Activated CD8-positive, alpha-beta T cell treated with anti-CD3 and anti-CD28 coated beads, Interleukin-2, amount 10 ng/mL, durations not matched to agents 7 days and 5 days (primary cell): ENCODE results near the gene MARCHF2. TPM values are rescaled to one million over a fixed set of nuclear protein-coding genes. Genes with fewer than 3 reads are reported as not detected.

ENCODE experiments used
- ATAC-seq: fragments of 150-1000 bp; cut with Tn5 transposase; one replicate; pipeline ENCODE4 v1.10.0; 2021; ENCODE audit warnings: moderate library complexity
- CTCF ChIA-PET: fragments of 350-600 bp; sonication (Branson Sonifier 250); formaldehyde crosslinking; loops from one replicate; lab custom pipeline; 2021; ENCODE audit warnings: antibody characterized with exemption; lab: Charles Lee
- POLR2A ChIA-PET: fragments of 350-600 bp; sonication (Branson Sonifier 250); formaldehyde crosslinking; loops from one replicate; lab custom pipeline; 2021; ENCODE audit warnings: antibody characterized with exemption; lab: Charles Lee
- DNase-seq: peaks from one replicate; pipeline ENCODE4 v3.0.0-alpha.2; 2020
- H3K27ac Mint-ChIP-seq: one replicate; pipeline ENCODE4 v1.8.0; 2021; ENCODE audit warnings: mild to moderate bottlenecking, mixed read lengths
- H3K27me3 Mint-ChIP-seq: one replicate; pipeline ENCODE4 v1.8.0; 2021; ENCODE audit warnings: low read depth, mixed read lengths
- H3K36me3 Mint-ChIP-seq: one replicate; pipeline ENCODE4 v1.8.0; 2021; ENCODE audit warnings: low read depth, mixed read lengths
- H3K4me1 Mint-ChIP-seq: one replicate; pipeline ENCODE4 v1.8.0; 2021; ENCODE audit warnings: low read depth, mixed read lengths
- H3K4me3 Mint-ChIP-seq: one replicate; pipeline ENCODE4 v1.8.0; 2021; ENCODE audit warnings: mild to moderate bottlenecking, mixed read lengths
- H3K9me3 Mint-ChIP-seq: one replicate; pipeline ENCODE4 v1.8.0; 2022; ENCODE audit warnings: mixed read lengths; ENCODE audit not compliant: insufficient read depth
- total RNA-seq, 2 experiments: library from RNA; stranded (reverse); gene quantifications; one replicate each; pipeline ENCODE4 v1.2.3, GENCODE V29; 2021

The MARCHF2 gene
- 10 to 100 TPM; 26.8 to 28.1 TPM for total RNA-seq

GRCh38 chr19:8412783-8413628 lies at the start of gene MARCHF2:
MARCHF2 (plus strand) TSS chr19:8413305; CDS start chr19:8421841, 8,536 bp downstream.
- POLR2A ChIA-PET: interaction anchor here (0.8 to 3.2 kb wide), 4 partner anchors 31 to 100 kb away, joined by 3 to 11 read pairs (median 6); partner anchors contain the start of genes HNRNPM and ZNF414
- H3K27me3 Mint-ChIP-seq: no peaks in the 10 kb centered on the region
- no peaks in the 10 kb centered on the region for H3K9me3 Mint-ChIP-seq
- H3K36me3 Mint-ChIP-seq: no peaks in the 10 kb centered on the region
- ATAC-seq: peak; percentile 100
- H3K4me1 Mint-ChIP-seq: peaks cover 13% of the 10 kb centered on the region
- peak within 1 kb of the TSS; percentile 60 for H3K4me3 Mint-ChIP-seq
- CTCF ChIA-PET: interaction anchor here (0.6 to 4.9 kb wide), 27 partner anchors 9 to 408 kb away, joined by 3 to 52 read pairs (median 4); partner anchors contain the start of genes HNRNPM, MYO1F and ZNF414
- H3K27ac Mint-ChIP-seq: no peak within 1 kb of the TSS
- DNase-seq: peak; percentile 96

- no peaks in the 10 kb centered on the region for H3K9me3 Mint-ChIP-seq
- peaks cover 17% of the 10 kb centered on the region for H3K4me1 Mint-ChIP-seq
- ChIA-PET CTCF (interaction anchor here (0.9 to 4.5 kb wide), 8 partner anchors 9 to 217 kb away, joined by 3 to 25 read pairs (median 4); no protein-coding TSS in a partner anchor), POLR2A (no interaction called here)
- H3K27me3 Mint-ChIP-seq: peaks cover 52% of the 10 kb centered on the region
- H3K4me3 Mint-ChIP-seq: peak within 1 kb of the TSS; percentile 72
- ATAC-seq: peak; percentile 83
- DNase-seq: peak; percentile 65
- H3K27ac Mint-ChIP-seq: peak within 1 kb of the TSS; percentile 43
- no peaks in the 10 kb centered on the region for H3K36me3 Mint-ChIP-seq
These were observed 49.0 kb upstream of the MARCHF2 start, which contains the start of gene ANGPTL4 for GRCh38 chr19:8363803-8364771. ANGPTL4 (plus strand) TSS chr19:8364155; CDS start chr19:8364322, 167 bp downstream.

GRCh38 chr19:8366121-8366581 lies 47.0 kb upstream of the MARCHF2 start:
- DNase-seq (no peak), ATAC-seq (no peak)
- H3K9me3 Mint-ChIP-seq: no peaks in the 10 kb centered on the region
- ChIA-PET POLR2A (interaction anchor here (0.9 kb wide), 1 partner anchor 25 kb away, joined by 3 read pairs; no protein-coding TSS in a partner anchor), CTCF (interaction anchor here (0.6 to 1.6 kb wide), 4 partner anchors 13 to 212 kb away, joined by 3 read pairs; no protein-coding TSS in a partner anchor)
- H3K4me3 Mint-ChIP-seq: no peak overlapping the region
- H3K4me1 Mint-ChIP-seq: peaks cover 17% of the 10 kb centered on the region
- H3K27me3 Mint-ChIP-seq: peaks cover 52% of the 10 kb centered on the region
- H3K36me3 Mint-ChIP-seq: no peaks in the 10 kb centered on the region
- H3K27ac Mint-ChIP-seq: no peak overlapping the region

- H3K27me3 Mint-ChIP-seq: peaks cover 48% of the 10 kb centered on the region
- no peak for ATAC-seq
- peaks cover 17% of the 10 kb centered on the region for H3K4me1 Mint-ChIP-seq
- no peak overlapping the region for H3K27ac Mint-ChIP-seq
- ChIA-PET POLR2A (interaction anchor here (1.2 kb wide), 1 partner anchor 147 kb away, joined by 4 read pairs; the partner anchor contains the start of gene ZNF414), CTCF (interaction anchor here (1.1 kb wide), 1 partner anchor 13 kb away, joined by 3 read pairs; no protein-coding TSS in a partner anchor)
- H3K9me3 Mint-ChIP-seq: no peaks in the 10 kb centered on the region
- no peaks in the 10 kb centered on the region for H3K36me3 Mint-ChIP-seq
- no peak overlapping the region for H3K4me3 Mint-ChIP-seq
- no peak for DNase-seq
These were observed 46.2 kb upstream of the MARCHF2 start for GRCh38 chr19:8366961-8367326.

GRCh38 chr19:8367327-8368001 lies 45.6 kb upstream of the MARCHF2 start:
- Mint-ChIP-seq H3K4me3 (no peak overlapping the region), H3K27ac (no peak overlapping the region), H3K9me3 (no peaks in the 10 kb centered on the region), H3K27me3 (peaks cover 43% of the 10 kb centered on the region), H3K36me3 (no peaks in the 10 kb centered on the region), H3K4me1 (peaks cover 17% of the 10 kb centered on the region)
- no peak for DNase-seq
- ChIA-PET POLR2A (interaction anchor here (1.2 kb wide), 1 partner anchor 147 kb away, joined by 4 read pairs; the partner anchor contains the start of gene ZNF414), CTCF (interaction anchor here (0.6 to 4.0 kb wide), 2 partner anchors 13 to 20 kb away, joined by 3 to 24 read pairs; no protein-coding TSS in a partner anchor)
- no peak for ATAC-seq

GRCh38 chr19:8370176-8371010 lies 42.7 kb upstream of the MARCHF2 start:
- CTCF ChIA-PET: interaction anchor here (0.8 to 4.0 kb wide), 2 partner anchors 16 to 206 kb away, joined by 3 to 24 read pairs; partner anchors contain the start of gene MYO1F
- no peak overlapping the region for H3K4me3 Mint-ChIP-seq
- H3K36me3 Mint-ChIP-seq: no peaks in the 10 kb centered on the region
- ATAC-seq (no peak), DNase-seq (no peak)
- POLR2A ChIA-PET: no interaction called here
- H3K27me3 Mint-ChIP-seq: peaks cover 28% of the 10 kb centered on the region
- peaks cover 6% of the 10 kb centered on the region for H3K4me1 Mint-ChIP-seq
- H3K9me3 Mint-ChIP-seq: no peaks in the 10 kb centered on the region
- no peak overlapping the region for H3K27ac Mint-ChIP-seq

GRCh38 chr19:8371011-8371804 lies 41.9 kb upstream of the MARCHF2 start:
- no peak overlapping the region for H3K27ac Mint-ChIP-seq
- H3K36me3 Mint-ChIP-seq: no peaks in the 10 kb centered on the region
- CTCF ChIA-PET: interaction anchor here (0.8 to 4.0 kb wide), 2 partner anchors 17 to 206 kb away, joined by 3 to 24 read pairs; partner anchors contain the start of gene MYO1F
- POLR2A ChIA-PET: no interaction called here
- H3K4me1 Mint-ChIP-seq: peaks cover 8% of the 10 kb centered on the region
- peaks cover 20% of the 10 kb centered on the region for H3K27me3 Mint-ChIP-seq
- H3K4me3 Mint-ChIP-seq: no peak overlapping the region
- H3K9me3 Mint-ChIP-seq: no peaks in the 10 kb centered on the region
- ATAC-seq (no peak), DNase-seq (no peak)

GRCh38 chr19:8373867-8374813 lies 39.0 kb upstream of the MARCHF2 start:
- H3K9me3 Mint-ChIP-seq: no peaks in the 10 kb centered on the region
- H3K4me3 Mint-ChIP-seq: no peak overlapping the region
- no peak for ATAC-seq
- H3K36me3 Mint-ChIP-seq: no peaks in the 10 kb centered on the region
- no peak overlapping the region for H3K27ac Mint-ChIP-seq
- H3K27me3 Mint-ChIP-seq: no peaks in the 10 kb centered on the region
- peaks cover 21% of the 10 kb centered on the region for H3K4me1 Mint-ChIP-seq
- CTCF ChIA-PET: no interaction called here
- no peak for DNase-seq
- POLR2A ChIA-PET: no interaction called here
